Osteoblast (primary cell): ENCODE data around the gene FAM181A. TPM values are rescaled to one million over a fixed set of nuclear protein-coding genes. Genes with fewer than 3 reads are reported as not detected.
A peak's percentile ranks its signal among the peaks of the same experiment; 100 is the strongest.

Source experiments
- DNase-seq: peaks from one replicate; pipeline ENCODE4 v3.0.0; 2011; ENCODE audit warnings: low spot score, mixed read lengths; ENCODE audit not compliant: insufficient read length; ENCODE audit errors: missing footprints
- H2AFZ ChIP-seq: 2 replicates; pipeline ENCODE4 v1.6.0; 2011; ENCODE audit warnings: mild to moderate bottlenecking, low read length
- H3K27ac ChIP-seq: 2 replicates; pipeline ENCODE4 v1.5.1; 2011; ENCODE audit warnings: mild to moderate bottlenecking, low read depth, low read length, moderate library complexity
- H3K27me3 ChIP-seq: 2 replicates; pipeline ENCODE4 v1.6.0; 2012; ENCODE audit warnings: mild to moderate bottlenecking, control low read depth, inconsistent platforms, low read length, moderate library complexity; ENCODE audit not compliant: insufficient read depth
- H3K36me3 ChIP-seq: 2 replicates; pipeline ENCODE4 v1.5.1; 2011; ENCODE audit warnings: mild to moderate bottlenecking, low read length, control low read depth, moderate library complexity; ENCODE audit not compliant: insufficient read depth
- H3K4me1 ChIP-seq: 2 replicates; pipeline ENCODE4 v1.5.1; 2011; ENCODE audit warnings: mild to moderate bottlenecking, low read length, control low read depth, moderate library complexity; ENCODE audit not compliant: insufficient read depth
- H3K4me2 ChIP-seq: 2 replicates; pipeline ENCODE4 v1.6.0; 2011; ENCODE audit warnings: mild to moderate bottlenecking, low read length; ENCODE audit not compliant: insufficient read depth
- H3K4me3 ChIP-seq: fragments of 200-600 bp; sonication (generic); 3 replicates; pipeline ENCODE4 v1.5.1; 2012; ENCODE audit warnings: mild to moderate bottlenecking, low read length, inconsistent platforms; ENCODE audit not compliant: insufficient read depth
- H3K79me2 ChIP-seq: 2 replicates; pipeline ENCODE4 v1.6.0; 2012; ENCODE audit warnings: mild to moderate bottlenecking, low read length, control low read depth, inconsistent platforms; ENCODE audit not compliant: insufficient read depth
- H3K9me3 ChIP-seq: 2 replicates; pipeline ENCODE4 v1.5.1; 2011; ENCODE audit warnings: low read depth, low read length, control low read depth
- H4K20me1 ChIP-seq: 2 replicates; pipeline ENCODE4 v1.6.0; 2012; ENCODE audit warnings: mild to moderate bottlenecking, low read length, control low read depth; ENCODE audit not compliant: insufficient read depth
- total RNA-seq: library from RNA; depleted of rRNA; stranded (reverse); fragments of >200 nt; gene quantifications from 2 replicates; pipeline ENCODE4 v1.2.3, GENCODE V29; 2012
- TF ChIP-seq, protein P1 (sequence below): IDR thresholded peaks from 2 replicates; pipeline ENCODE4 v1.5.1; 2011; ENCODE audit warnings: mild to moderate bottlenecking, low read depth, low read length, moderate library complexity; ENCODE audit errors: extremely low read depth

Gene FAM181A
- total RNA-seq, 1 donor, result not detected

DNA sequence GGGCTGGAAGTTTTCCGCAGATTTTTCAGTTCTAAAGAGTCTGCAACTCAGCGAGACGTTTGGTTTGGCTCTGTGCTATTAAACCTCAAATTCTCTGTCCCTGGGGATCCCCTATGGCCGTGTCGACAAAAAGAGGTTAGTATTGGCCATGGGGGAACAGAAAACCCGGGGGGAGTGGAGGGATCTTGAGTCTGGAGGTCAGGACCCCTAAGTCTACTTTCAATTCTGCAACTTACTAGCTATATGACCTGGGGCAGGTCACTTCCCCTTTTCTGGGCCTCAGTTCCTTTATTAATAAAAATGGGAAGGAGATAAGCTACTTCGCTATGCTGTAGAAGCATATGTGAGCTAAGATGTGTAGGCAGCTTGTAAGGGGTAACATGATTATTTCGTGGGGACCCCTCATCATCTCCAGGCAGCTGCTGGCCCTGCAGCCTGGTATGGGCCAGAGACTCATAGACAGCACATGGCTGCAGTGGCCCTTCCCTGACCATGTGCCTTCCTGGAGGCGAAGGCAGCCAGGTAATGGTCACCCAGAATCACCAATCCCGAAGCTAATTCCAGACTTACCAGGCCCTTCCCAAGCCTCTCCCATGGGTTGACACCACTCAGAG lies 40.6 kb downstream of the FAM181A start:
- H3K79me2 ChIP-seq, result no peaks in the 10 kb centered on the region
- H3K4me3 ChIP-seq, result no peak overlapping the region
- H3K27me3 ChIP-seq, result no peaks in the 10 kb centered on the region
- no peaks in the 10 kb centered on the region for H3K36me3 ChIP-seq
- no peaks in the 10 kb centered on the region for H3K9me3 ChIP-seq
- TF ChIP-seq, protein P1, sequence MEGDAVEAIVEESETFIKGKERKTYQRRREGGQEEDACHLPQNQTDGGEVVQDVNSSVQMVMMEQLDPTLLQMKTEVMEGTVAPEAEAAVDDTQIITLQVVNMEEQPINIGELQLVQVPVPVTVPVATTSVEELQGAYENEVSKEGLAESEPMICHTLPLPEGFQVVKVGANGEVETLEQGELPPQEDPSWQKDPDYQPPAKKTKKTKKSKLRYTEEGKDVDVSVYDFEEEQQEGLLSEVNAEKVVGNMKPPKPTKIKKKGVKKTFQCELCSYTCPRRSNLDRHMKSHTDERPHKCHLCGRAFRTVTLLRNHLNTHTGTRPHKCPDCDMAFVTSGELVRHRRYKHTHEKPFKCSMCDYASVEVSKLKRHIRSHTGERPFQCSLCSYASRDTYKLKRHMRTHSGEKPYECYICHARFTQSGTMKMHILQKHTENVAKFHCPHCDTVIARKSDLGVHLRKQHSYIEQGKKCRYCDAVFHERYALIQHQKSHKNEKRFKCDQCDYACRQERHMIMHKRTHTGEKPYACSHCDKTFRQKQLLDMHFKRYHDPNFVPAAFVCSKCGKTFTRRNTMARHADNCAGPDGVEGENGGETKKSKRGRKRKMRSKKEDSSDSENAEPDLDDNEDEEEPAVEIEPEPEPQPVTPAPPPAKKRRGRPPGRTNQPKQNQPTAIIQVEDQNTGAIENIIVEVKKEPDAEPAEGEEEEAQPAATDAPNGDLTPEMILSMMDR, result no peak
- no peaks in the 10 kb centered on the region for H4K20me1 ChIP-seq
- peak; percentile 69 for DNase-seq
- H2AFZ ChIP-seq, result no peak overlapping the region
- no peak overlapping the region for H3K27ac ChIP-seq
- no peak overlapping the region for H3K4me2 ChIP-seq
- H3K4me1 ChIP-seq, result peaks cover 12% of the 10 kb centered on the region

DNA sequence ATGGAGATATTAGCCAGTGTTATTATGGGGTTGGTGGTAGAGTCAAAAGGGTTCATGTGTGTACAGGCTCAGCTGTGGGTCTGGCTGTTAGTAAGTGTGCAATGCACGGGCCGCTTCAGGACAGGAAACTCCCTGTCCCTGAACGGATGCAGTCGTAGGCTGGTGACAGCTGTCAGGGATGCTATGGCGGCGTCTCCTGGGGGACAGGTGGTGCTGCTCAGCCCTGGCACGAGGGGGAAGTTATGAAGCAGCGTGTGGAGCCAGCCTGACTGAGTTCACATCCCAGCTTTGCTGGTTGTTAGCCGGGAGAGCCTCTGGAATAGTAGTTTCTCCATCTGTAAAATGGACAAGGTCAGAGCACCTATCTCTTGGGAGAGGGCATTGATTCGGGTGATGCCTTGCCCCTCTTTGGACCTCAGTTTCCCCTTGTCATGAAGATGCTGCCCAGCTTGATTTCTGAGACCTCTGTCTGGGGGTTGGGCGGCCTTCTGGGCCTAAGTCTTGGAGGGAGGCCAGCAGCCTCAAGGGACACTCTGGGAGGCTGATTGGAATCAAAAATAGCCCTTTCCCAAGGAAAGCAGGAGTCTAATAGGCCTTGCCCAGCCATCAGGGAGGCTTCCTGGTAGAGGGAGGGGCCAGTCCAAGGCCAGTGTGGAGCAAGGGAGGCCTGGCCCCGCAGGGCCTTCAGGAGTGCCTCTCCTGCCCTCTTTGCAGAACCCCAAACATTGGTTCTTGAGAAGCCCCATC lies 42.1 kb downstream of the FAM181A start:
- no peaks in the 10 kb centered on the region for H3K79me2 ChIP-seq
- no peak overlapping the region for H2AFZ ChIP-seq
- peak; percentile 79 for DNase-seq
- no peaks in the 10 kb centered on the region for H4K20me1 ChIP-seq
- no peak overlapping the region for H3K4me3 ChIP-seq
- H3K27ac ChIP-seq, result no peak overlapping the region
- H3K4me1 ChIP-seq, result peaks cover 12% of the 10 kb centered on the region
- no peak overlapping the region for H3K4me2 ChIP-seq
- TF ChIP-seq, protein P1, result no peak
- H3K27me3 ChIP-seq, result no peaks in the 10 kb centered on the region
- no peaks in the 10 kb centered on the region for H3K36me3 ChIP-seq
- H3K9me3 ChIP-seq, result no peaks in the 10 kb centered on the region

DNA sequence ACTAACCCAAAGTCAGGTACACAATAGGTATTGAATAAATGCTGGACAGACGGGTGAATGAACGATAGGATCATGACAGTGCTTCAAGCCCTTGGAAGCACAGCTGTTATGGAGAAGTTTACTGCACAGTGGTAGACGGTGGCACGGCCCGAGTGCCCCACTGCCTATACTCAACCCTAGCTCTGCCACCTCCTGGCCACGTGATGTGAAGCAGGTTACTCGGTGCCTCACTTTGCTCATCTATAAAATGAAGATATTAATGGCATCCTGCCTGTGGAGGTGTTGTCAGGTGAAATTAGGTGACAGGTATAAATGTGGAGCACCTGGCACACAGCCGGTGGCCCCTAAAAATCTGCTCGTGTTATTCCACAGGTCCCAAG lies 43.4 kb downstream of the FAM181A start:
- no peak overlapping the region for H3K27ac ChIP-seq
- TF ChIP-seq, protein P1, result peak; percentile 44
- no peaks in the 10 kb centered on the region for H3K36me3 ChIP-seq
- H3K4me1 ChIP-seq, result peaks cover 11% of the 10 kb centered on the region
- H3K27me3 ChIP-seq, result no peaks in the 10 kb centered on the region
- H3K9me3 ChIP-seq, result no peaks in the 10 kb centered on the region
- H2AFZ ChIP-seq, result peak overlapping the region; percentile 88
- H3K79me2 ChIP-seq, result no peaks in the 10 kb centered on the region
- no peaks in the 10 kb centered on the region for H4K20me1 ChIP-seq
- peak overlapping the region; percentile 89 for H3K4me2 ChIP-seq
- DNase-seq, result peak; percentile 76
- peak overlapping the region; percentile 70 for H3K4me3 ChIP-seq

DNA sequence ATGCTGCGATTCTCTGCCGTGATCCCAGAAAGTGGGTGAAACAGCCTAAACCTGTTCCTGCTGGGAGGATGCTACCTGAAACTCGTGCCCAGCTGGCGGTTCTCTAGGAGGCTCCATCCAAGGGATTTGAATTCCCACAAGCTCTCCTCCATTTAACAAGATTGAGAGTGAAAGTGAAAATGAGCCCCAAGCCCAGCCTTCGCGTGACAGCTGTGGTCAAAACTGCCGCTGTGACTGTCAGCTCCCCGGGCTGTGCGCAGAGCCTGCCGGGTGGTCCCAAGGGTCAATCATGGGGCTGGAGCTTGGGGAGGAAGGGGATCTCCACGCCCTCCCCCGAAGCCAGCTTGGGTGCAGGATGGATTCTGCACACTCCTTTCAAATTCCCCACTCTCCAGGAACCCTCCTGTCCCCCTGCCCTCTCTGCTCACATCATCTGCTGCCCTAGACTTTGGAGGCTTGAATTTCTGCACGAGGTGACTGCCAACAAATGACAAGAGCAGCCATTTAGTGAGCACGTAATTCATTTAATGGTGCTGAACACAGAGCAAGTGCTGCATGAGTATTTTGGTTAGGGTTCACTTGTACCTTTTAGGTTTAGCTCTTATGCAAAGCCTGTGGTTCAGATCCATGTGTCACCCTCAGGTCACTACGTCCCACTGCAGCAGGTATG lies 44.0 kb downstream of the FAM181A start:
- TF ChIP-seq, protein P1, result peak; percentile 2
- H3K4me2 ChIP-seq, result peak overlapping the region; percentile 89
- no peak overlapping the region for H3K27ac ChIP-seq
- no peaks in the 10 kb centered on the region for H3K36me3 ChIP-seq
- H3K27me3 ChIP-seq, result no peaks in the 10 kb centered on the region
- peaks cover 6% of the 10 kb centered on the region for H3K4me1 ChIP-seq
- H3K4me3 ChIP-seq, result peak overlapping the region; percentile 70
- H3K79me2 ChIP-seq, result no peaks in the 10 kb centered on the region
- H3K9me3 ChIP-seq, result no peaks in the 10 kb centered on the region
- peak; percentile 90 for DNase-seq
- peak overlapping the region; percentile 88 for H2AFZ ChIP-seq
- no peaks in the 10 kb centered on the region for H4K20me1 ChIP-seq
